GM19025 (cell line): ENCODE data around the gene UGT1A3.
"Not testable (repeated sequence)": the region's sequence is repeated elsewhere in the genome, so short reads cannot be mapped to it uniquely, and the experiment has no call there.

Experiments
- ATAC-seq: cut with Tn5 transposase; IDR thresholded peaks from one replicate; pipeline ENCODE4 v1.9.1; 2021; ENCODE audit warnings: mild to moderate bottlenecking, low read depth, moderate library complexity; ENCODE audit not compliant: unreplicated experiment

The UGT1A3 gene

GRCh38 chr2:233706720-233707119 lies 22.1 kb upstream of the UGT1A3 start:
- no peak for ATAC-seq

- no peak for ATAC-seq
Measured at GRCh38 chr2:233707940-233708644, 20.8 kb upstream of the UGT1A3 start.

GRCh38 chr2:233708942-233709341 lies 19.9 kb upstream of the UGT1A3 start:
- no peak for ATAC-seq

GRCh38 chr2:233711312-233712008 lies 17.4 kb upstream of the UGT1A3 start:
- ATAC-seq = peak; percentile 53

- ATAC-seq = no peak
Measured at GRCh38 chr2:233712611-233713261, 16.1 kb upstream of the UGT1A3 start, which contains the start of gene UGT1A5. UGT1A5 (plus strand) TSS chr2:233712907; CDS start chr2:233712992, 85 bp downstream.

GRCh38 chr2:233713262-233713615 lies 15.6 kb upstream of the UGT1A3 start:
- no peak for ATAC-seq

- no peak for ATAC-seq
Measured at GRCh38 chr2:233714121-233714520, 14.7 kb upstream of the UGT1A3 start.

- ATAC-seq = no peak
Measured at GRCh38 chr2:233718552-233718951, 10.3 kb upstream of the UGT1A3 start, which contains the start of gene UGT1A4. UGT1A4 (plus strand) TSS chr2:233718736; CDS start chr2:233718821, 85 bp downstream.

GRCh38 chr2:233736868-233737653 lies 8.2 kb downstream of the UGT1A3 start:
- ATAC-seq = not testable (repeated sequence)

GRCh38 chr2:233740870-233741269 lies 12.0 kb downstream of the UGT1A3 start:
- no peak for ATAC-seq

- no peak for ATAC-seq
Measured at GRCh38 chr2:233743464-233744259, 14.8 kb downstream of the UGT1A3 start.

- no peak for ATAC-seq
Measured at GRCh38 chr2:233745073-233745755, 16.4 kb downstream of the UGT1A3 start.

GRCh38 chr2:233745838-233746237 lies 17.0 kb downstream of the UGT1A3 start:
- not testable (repeated sequence) for ATAC-seq

- ATAC-seq = no peak
Measured at GRCh38 chr2:233746475-233747282, 17.8 kb downstream of the UGT1A3 start.

- no peak for ATAC-seq
Measured at GRCh38 chr2:233747283-233747544, 18.4 kb downstream of the UGT1A3 start.

- ATAC-seq = not testable (repeated sequence)
Measured at GRCh38 chr2:233750689-233751088, 21.8 kb downstream of the UGT1A3 start.

GRCh38 chr2:233751212-233752009 lies 22.6 kb downstream of the UGT1A3 start:
- ATAC-seq = not testable (repeated sequence)
